H4 (cell line): Measurements from ENCODE around the gene SIRT4. TPM values are rescaled to one million over a fixed set of nuclear protein-coding genes. Genes with fewer than 3 reads are reported as not detected.

ENCODE experiments used
- DNase-seq: peaks from one replicate; pipeline ENCODE4 v3.0.0-alpha.2; 2015; ENCODE audit warnings: low spot score
- total RNA-seq: library from RNA; depleted of rRNA; stranded (reverse); fragments of >200 nt; shearing (Covaris generic); gene quantifications from 2 replicates; pipeline ENCODE4 v1.2.3, GENCODE V29; 2014

The SIRT4 gene
- total RNA-seq, 1 experiment from 2014 or later = 2.4 TPM

GRCh38 chr12:120278137-120279069 lies 23.7 kb upstream of the SIRT4 start:
- no peak for DNase-seq

GRCh38 chr12:120283318-120283717 lies 18.8 kb upstream of the SIRT4 start:
- no peak for DNase-seq

- DNase-seq = no peak
These were observed 17.7 kb upstream of the SIRT4 start for GRCh38 chr12:120284381-120284780.

- DNase-seq = no peak
These were observed 15.2 kb upstream of the SIRT4 start for GRCh38 chr12:120286768-120287490.

DNA sequence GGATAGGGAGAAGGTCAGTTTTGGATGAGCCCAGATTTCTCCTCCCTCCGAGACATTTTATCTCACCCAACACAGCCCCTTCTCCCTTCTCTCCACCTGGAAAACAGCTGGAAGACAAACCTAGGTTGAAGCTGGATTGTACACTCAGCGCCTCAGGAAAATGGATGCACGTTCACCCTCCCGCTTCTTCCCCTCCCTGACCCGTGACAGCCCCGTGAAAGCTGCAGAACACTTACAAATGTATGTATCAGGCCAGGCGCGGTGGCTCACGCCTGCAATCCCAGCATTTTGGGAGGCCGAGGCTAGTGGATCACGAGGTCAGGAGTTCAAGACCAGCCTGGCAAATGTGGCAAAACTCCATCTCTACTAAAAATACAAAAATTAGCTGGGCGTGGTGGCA lies 14.6 kb upstream of the SIRT4 start:
- no peak for DNase-seq

- no peak for DNase-seq
These were observed 11.4 kb upstream of the SIRT4 start for GRCh38 chr12:120290609-120291305.

DNA sequence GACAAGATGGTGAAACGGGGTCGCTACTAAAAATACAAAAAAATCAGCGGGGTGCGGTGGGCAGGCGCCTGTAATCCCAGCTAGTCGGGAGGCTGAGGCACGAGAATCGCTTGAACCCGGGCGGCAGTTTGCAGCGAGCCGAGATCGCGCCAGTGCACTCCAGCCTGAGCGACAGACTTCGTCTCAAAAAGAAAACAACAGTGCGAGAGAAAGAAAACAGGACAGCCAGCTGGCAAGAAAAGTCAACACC lies 9.8 kb upstream of the SIRT4 start:
- no peak for DNase-seq

- DNase-seq = peak; percentile 92
These were observed 9.2 kb upstream of the SIRT4 start, which contains the start of gene RNU4-1 for GRCh38 chr12:120292661-120293531. Gene RNU4-1, minus strand, starts transcription at chr12:120293237.

- no peak for DNase-seq
These were observed 12.1 kb downstream of the SIRT4 start for GRCh38 chr12:120314220-120314619.

DNA sequence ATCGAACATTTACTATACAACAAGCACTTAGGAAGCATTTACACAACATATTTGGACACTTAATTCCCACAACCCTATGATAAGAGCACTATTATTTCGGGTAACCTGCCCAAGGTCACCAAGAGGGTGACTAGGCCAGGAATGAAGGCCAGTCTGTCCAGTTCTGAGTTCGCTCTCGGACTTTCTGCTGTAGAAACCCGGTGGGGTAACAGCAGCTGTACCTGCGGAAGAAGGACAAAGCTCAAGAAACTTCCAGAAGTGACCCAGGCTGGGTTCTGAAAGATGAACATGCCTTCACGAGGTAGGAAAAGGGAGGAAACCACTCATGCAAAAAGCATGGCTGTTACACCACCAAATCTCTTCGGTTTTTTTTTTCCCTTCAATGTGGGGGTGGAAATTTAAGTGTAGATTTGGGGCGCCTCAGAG lies 14.7 kb downstream of the SIRT4 start:
- DNase-seq = no peak

GRCh38 chr12:120317224-120318105 lies 15.3 kb downstream of the SIRT4 start:
- peak; percentile 99 for DNase-seq

DNA sequence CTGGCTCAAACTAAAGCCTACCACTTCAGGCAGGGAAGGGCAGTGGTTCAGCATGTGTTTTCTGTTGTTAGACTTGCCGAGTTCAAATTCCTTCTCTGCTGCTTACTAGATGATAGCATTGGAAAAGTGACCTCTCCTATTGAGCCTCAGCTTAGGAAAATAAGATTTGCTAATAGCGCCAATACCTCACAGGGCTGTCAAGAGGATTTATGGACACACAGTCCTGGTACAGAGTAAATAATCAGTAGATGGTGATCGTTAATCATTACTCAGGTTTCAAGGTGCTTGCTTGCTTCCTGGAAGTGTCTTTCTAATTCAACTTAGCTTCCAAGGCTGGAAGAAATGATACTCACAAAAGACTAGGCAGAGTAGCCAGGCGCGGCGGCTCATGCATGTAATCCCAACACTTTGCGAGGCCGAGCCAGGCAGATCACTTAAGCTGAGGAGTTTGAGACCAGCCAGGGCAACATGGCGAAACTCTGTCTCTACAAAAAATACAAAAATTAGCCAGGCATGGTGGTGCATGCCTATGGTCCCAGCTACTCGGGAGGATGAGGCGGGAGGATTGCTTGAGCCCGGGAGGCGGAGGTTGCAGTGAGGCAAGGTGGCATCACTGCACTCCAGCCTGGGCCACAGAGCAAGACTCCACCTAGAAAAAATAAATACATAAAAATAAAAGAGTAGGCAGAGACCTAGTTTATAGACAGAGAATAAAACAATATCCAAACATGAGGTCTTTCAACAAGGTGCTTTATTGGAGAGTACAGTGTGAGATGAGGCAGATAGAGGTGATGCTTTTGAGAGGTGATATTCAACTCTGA lies 19.5 kb downstream of the SIRT4 start:
- DNase-seq = no peak

- DNase-seq = no peak
These were observed 21.7 kb downstream of the SIRT4 start for GRCh38 chr12:120323772-120324171.

GRCh38 chr12:120324841-120325417 lies 22.8 kb downstream of the SIRT4 start:
- no peak for DNase-seq

GRCh38 chr12:120327593-120327992 lies 25.5 kb downstream of the SIRT4 start, which contains the start of gene PLA2G1B:
Gene PLA2G1B, minus strand, starts transcription at chr12:120327779. Its CDS starts 26 bp downstream, at chr12:120327753.
- DNase-seq = no peak

- DNase-seq = no peak
These were observed 26.1 kb downstream of the SIRT4 start for GRCh38 chr12:120328228-120328627.

- no peak for DNase-seq
These were observed 29.3 kb downstream of the SIRT4 start for GRCh38 chr12:120331390-120331789.

DNA sequence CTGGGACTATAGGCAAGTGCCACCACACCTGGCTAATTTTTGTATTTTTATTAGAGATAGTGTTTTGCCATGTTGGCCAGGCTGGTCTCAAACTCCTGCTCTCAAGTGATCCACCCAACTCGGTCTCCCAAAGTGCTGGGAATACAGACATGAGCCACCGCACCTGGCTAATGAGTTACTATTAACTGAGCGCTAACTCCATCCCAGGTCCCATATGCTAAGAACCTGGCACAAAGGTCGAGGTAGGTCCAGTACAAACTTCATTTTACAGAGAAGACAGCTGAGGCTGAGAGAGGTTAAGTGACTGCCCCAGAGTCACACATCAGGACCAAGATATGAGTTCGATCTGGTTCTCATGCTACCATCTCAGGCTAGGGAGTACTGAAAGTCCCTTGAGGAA lies 29.9 kb downstream of the SIRT4 start:
- DNase-seq = no peak

DNA sequence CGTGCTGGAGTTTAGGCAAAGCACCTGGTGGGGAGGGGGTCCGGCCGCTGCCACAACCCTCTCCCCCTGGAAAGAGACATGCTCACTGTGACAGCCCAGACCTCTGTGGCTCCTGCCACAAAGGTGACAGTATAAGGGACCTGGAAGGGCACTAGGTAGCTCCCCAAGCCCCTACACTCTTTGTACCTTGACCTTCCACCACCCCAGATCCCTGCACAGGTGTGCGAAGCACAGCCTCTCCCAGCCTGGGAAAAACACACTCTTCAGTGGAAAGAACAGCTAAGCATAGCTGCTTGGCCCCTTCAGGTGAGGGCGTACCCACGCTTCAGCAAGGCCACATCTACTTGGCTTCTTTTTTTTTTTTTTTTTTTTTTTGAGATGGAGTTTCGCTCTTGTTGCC lies 30.4 kb downstream of the SIRT4 start:
- no peak for DNase-seq
